Measurements from ENCODE around the gene CAPSL. TPM values are rescaled to one million over a fixed set of nuclear protein-coding genes. Genes with fewer than 3 reads are reported as not detected.
A peak's percentile ranks its signal among the peaks of the same experiment; 100 is the strongest.
"Not testable (repeated sequence)": the region's sequence is repeated elsewhere in the genome, so short reads cannot be mapped to it uniquely, and the experiment has no call there.

CAPSL gene
- total and polyA plus RNA-seq, 9 of the 15 experiments (the other 6 are each of a cell fraction or from before 2014, with no cell fraction given) = not detected

DNA sequence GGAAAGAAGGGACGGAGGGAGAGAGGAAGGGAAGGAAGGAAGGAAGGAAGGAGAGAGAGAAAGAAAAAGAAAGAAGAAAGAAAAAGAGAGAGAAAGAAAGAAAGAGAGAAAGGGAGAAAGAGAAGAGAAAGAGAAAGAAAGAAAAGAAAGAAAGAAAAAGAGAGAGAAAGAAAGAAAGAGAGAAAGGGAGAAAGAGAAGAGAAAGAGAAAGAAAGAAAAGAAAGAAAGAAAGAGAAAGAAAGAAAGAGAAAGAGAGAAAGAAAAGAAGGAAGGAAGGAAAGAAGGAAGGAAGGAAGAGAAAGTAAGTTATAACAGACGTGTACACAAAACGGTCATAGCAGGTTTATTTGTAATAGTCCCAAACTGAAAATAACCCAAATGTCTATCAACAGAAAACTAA lies 38.4 kb upstream of the CAPSL start:
- H3K79me2 ChIP-seq (ENCODE audit: control insufficient read depth, insufficient read depth, low read length); H2AFZ ChIP-seq (ENCODE audit: low read depth, low read length); H4K20me1 ChIP-seq (replicated peaks; ENCODE audit: control insufficient read depth, insufficient read depth, low read length); H3K36me3 ChIP-seq (ENCODE audit: control insufficient read depth, insufficient read depth, low read length); DNase-seq (ENCODE audit: extremely low read depth in 1 of 4, low spot score in 3 of 4); H3K27ac ChIP-seq (ENCODE audit: extremely low read depth, low read depth, low read length); H3K4me3 ChIP-seq; FAIRE-seq; H3K9me3 ChIP-seq (replicated peaks; ENCODE audit: control insufficient read depth, insufficient read depth, low read depth, low read length); POLR2A ChIA-PET; H3K27me3 ChIP-seq (ENCODE audit: control insufficient read depth in 2 of 2, insufficient read depth in 2 of 2, low read length in 2 of 2); BruUV-seq (replicated peaks); CTCF ChIA-PET (ENCODE audit: low intra/inter-chr PET ratio); ATAC-seq; H3K4me1 ChIP-seq (replicated peaks in 1 of 2; ENCODE audit: control insufficient read depth in 2 of 2, insufficient read depth in 2 of 2, low read length in 2 of 2); H3K9ac ChIP-seq (ENCODE audit: insufficient read depth in 1 of 2, low read depth in 2 of 2, low read length in 2 of 2); intact Hi-C loops (cut with micrococcal nuclease); H3K4me2 ChIP-seq (ENCODE audit: insufficient read depth, low read length); in situ Hi-C loops (cut with MboI); H3K9me1 ChIP-seq (ENCODE audit: control insufficient read depth, insufficient read depth, low read length): not testable (repeated sequence)
- WGBS (ENCODE audit: insufficient coverage, low coverage, missing lambda C conversion rate) = 0% methylated on average over 3 of the region's 3 CpGs
- peak; percentile 68 for TF ChIP-seq ZNF512 (tag; IDR thresholded peaks at IDR 0.05)

- Histone ChIP-seq H3K4me1 (replicated peaks in 1 of 2; ENCODE audit: control insufficient read depth in 2 of 2, insufficient read depth in 2 of 2, low read length in 2 of 2) (no peaks in the 10 kb centered on the region), H3K27me3 (ENCODE audit: control insufficient read depth in 2 of 2, insufficient read depth in 2 of 2, low read length in 2 of 2) (no peaks in the 10 kb centered on the region), H4K20me1 (replicated peaks; ENCODE audit: control insufficient read depth, insufficient read depth, low read length) (no peaks in the 10 kb centered on the region), H3K4me3 (no peak overlapping the region), H2AFZ (ENCODE audit: low read depth, low read length) (no peak overlapping the region), H3K9me3 (replicated peaks; ENCODE audit: control insufficient read depth, insufficient read depth, low read depth, low read length) (no peaks in the 10 kb centered on the region), H3K79me2 (ENCODE audit: control insufficient read depth, insufficient read depth, low read length) (no peaks in the 10 kb centered on the region), H3K36me3 (ENCODE audit: control insufficient read depth, insufficient read depth, low read length) (no peaks in the 10 kb centered on the region), H3K4me2 (ENCODE audit: insufficient read depth, low read length) (no peak overlapping the region), H3K9me1 (ENCODE audit: control insufficient read depth, insufficient read depth, low read length) (no peaks in the 10 kb centered on the region), H3K27ac (ENCODE audit: extremely low read depth, low read depth, low read length) (no peak overlapping the region), H3K9ac (ENCODE audit: insufficient read depth in 1 of 2, low read depth in 2 of 2, low read length in 2 of 2) (no peak overlapping the region)
- no peak for DNase-seq (ENCODE audit: extremely low read depth in 1 of 4, low spot score in 3 of 4)
- FAIRE-seq = no peak
- in situ Hi-C loops (cut with MboI) = no loop called here
- intact Hi-C loops (cut with micrococcal nuclease) = no loop called here
- no peak for ATAC-seq
- ChIA-PET POLR2A (no interaction called here), CTCF (ENCODE audit: low intra/inter-chr PET ratio) (no interaction called here)
- BruUV-seq (replicated peaks) = no TSS peak
- WGBS (ENCODE audit: insufficient coverage, low coverage, missing lambda C conversion rate) = 0% methylated on average over 4 of the region's 4 CpGs
- TF ChIP-seq NFRKB (IDR thresholded peaks at IDR 0.05; ENCODE audit: low read depth) (no peak), NBN (IDR thresholded peaks at IDR 0.05; ENCODE audit: low read depth) (no peak), ZNF184 (CRISPR knock-in tag; IDR thresholded peaks at IDR 0.05) (no peak), ZC3H8 (IDR thresholded peaks at IDR 0.05) (no peak), ATF7 (IDR thresholded peaks at IDR 0.05) (no peak), NR2C1 (IDR thresholded peaks at IDR 0.05) (no peak), NR2C1 (tag; IDR thresholded peaks at IDR 0.05) (no peak), SAFB (IDR thresholded peaks at IDR 0.05; ENCODE audit: borderline replicate concordance, low read depth, low read length) (no peak), MEF2D (tag; conservative IDR thresholded peaks at IDR 0.05; ENCODE audit: low read depth) (no peak)
- TF ChIP-seq, protein P1, sequence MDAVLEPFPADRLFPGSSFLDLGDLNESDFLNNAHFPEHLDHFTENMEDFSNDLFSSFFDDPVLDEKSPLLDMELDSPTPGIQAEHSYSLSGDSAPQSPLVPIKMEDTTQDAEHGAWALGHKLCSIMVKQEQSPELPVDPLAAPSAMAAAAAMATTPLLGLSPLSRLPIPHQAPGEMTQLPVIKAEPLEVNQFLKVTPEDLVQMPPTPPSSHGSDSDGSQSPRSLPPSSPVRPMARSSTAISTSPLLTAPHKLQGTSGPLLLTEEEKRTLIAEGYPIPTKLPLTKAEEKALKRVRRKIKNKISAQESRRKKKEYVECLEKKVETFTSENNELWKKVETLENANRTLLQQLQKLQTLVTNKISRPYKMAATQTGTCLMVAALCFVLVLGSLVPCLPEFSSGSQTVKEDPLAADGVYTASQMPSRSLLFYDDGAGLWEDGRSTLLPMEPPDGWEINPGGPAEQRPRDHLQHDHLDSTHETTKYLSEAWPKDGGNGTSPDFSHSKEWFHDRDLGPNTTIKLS (IDR thresholded peaks at IDR 0.05; ENCODE audit: borderline replicate concordance, low read depth) = no peak
- TF ChIP-seq, protein P2, sequence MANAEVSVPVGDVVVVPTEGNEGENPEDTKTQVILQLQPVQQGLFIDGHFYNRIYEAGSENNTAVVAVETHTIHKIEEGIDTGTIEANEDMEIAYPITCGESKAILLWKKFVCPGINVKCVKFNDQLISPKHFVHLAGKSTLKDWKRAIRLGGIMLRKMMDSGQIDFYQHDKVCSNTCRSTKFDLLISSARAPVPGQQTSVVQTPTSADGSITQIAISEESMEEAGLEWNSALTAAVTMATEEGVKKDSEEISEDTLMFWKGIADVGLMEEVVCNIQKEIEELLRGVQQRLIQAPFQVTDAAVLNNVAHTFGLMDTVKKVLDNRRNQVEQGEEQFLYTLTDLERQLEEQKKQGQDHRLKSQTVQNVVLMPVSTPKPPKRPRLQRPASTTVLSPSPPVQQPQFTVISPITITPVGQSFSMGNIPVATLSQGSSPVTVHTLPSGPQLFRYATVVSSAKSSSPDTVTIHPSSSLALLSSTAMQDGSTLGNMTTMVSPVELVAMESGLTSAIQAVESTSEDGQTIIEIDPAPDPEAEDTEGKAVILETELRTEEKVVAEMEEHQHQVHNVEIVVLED (CRISPR knock-in tag; IDR thresholded peaks at IDR 0.05) = no peak
Measured at GRCh38 chr5:35974570-35974969, 36.1 kb upstream of the CAPSL start.
